K562 (cell line): ENCODE measurements around the gene RREB1. TPM values are rescaled to one million over a fixed set of nuclear protein-coding genes. Genes with fewer than 3 reads are reported as not detected.

Source experiments
- MIER1 ChIP-seq: fragments of 450-650 bp; IDR thresholded peaks from 2 replicates; pipeline ENCODE4 v1.6.1; 2016; ENCODE audit warnings: antibody characterized with exemption, mild to moderate bottlenecking, low read depth
- NCOR1 ChIP-seq: fragments of 450-650 bp; IDR thresholded peaks from 2 replicates; pipeline ENCODE4 v1.6.1; 2016; ENCODE audit warnings: mild to moderate bottlenecking, moderate library complexity
- RFX1 ChIP-seq: fragments of 450-650 bp; IDR thresholded peaks from 2 replicates; pipeline ENCODE4 v1.6.1; 2016; ENCODE audit warnings: mild to moderate bottlenecking, moderate library complexity
- SMARCA5 ChIP-seq: fragments of 450-650 bp; IDR thresholded peaks from 2 replicates; pipeline ENCODE4 v1.6.1; 2016
- ZKSCAN8 ChIP-seq: fragments of 200-800 bp; sonication (Bioruptor generic); IDR thresholded peaks from 2 replicates; pipeline ENCODE4 v1.6.1; 2016; ENCODE audit warnings: missing genetic modification characterization, missing compliant biosample characterization
- polyA plus RNA-seq, 8 experiments: library from polyadenylated mRNA; depleted of rRNA in 4 of 8; stranded (reverse) in 5 of 8; unstranded in 3 of 8; fragments of >200 nt; fragmentation: Nextera tagmentation in 2 of 8; fragmentation: Illumina TruSeq in 1 of 8; extraction: Ambion mirVana in 2 of 8; extraction: Trizol in 1 of 8; gene quantifications; 2 replicates each; pipeline versions ENCODE4 v1.2.1 to v1.2.3, GENCODE V29; 2011 to 2014; ENCODE audit warnings: inconsistent platforms in 1 of 8, missing spikeins in 1 of 8
- total RNA-seq, 7 experiments: library from RNA; depleted of rRNA in 6 of 7; stranded (reverse); fragments of >200 nt in 6 of 7; fragmentation: Illumina TruSeq in 2 of 7; extraction: Trizol in 2 of 7; gene quantifications; 2 replicates each; pipeline versions ENCODE4 v1.2.1 to v1.2.3, GENCODE V29; 2011 to 2021; ENCODE audit warnings: low replicate concordance in 1 of 7
- TF ChIP-seq, protein P1 (sequence below): fragments of 250-450 bp; sonication (Bioruptor Pico); IDR thresholded peaks from 2 replicates; pipeline ENCODE4 v1.5.0; 2020; ENCODE audit warnings: mild to moderate bottlenecking, borderline replicate concordance
- TF ChIP-seq, protein P2 (sequence below): fragments of 450-650 bp; formaldehyde crosslinking; IDR thresholded peaks from 2 replicates; pipeline ENCODE4 v1.4.0; 2020; ENCODE audit warnings: mild to moderate bottlenecking
- TF ChIP-seq, protein P3 (sequence below): sonication (generic); formaldehyde crosslinking; IDR thresholded peaks from 2 replicates; pipeline ENCODE4 v1.8.1; 2023; ENCODE audit warnings: mild to moderate bottlenecking, missing genetic modification reagents, moderate library complexity

RREB1 gene
- total and polyA plus RNA-seq, 9 of the 15 experiments (the other 6 are each of a cell fraction or from before 2014, with no cell fraction given): 3.3 to 64.2 (median 19.3) TPM

DNA sequence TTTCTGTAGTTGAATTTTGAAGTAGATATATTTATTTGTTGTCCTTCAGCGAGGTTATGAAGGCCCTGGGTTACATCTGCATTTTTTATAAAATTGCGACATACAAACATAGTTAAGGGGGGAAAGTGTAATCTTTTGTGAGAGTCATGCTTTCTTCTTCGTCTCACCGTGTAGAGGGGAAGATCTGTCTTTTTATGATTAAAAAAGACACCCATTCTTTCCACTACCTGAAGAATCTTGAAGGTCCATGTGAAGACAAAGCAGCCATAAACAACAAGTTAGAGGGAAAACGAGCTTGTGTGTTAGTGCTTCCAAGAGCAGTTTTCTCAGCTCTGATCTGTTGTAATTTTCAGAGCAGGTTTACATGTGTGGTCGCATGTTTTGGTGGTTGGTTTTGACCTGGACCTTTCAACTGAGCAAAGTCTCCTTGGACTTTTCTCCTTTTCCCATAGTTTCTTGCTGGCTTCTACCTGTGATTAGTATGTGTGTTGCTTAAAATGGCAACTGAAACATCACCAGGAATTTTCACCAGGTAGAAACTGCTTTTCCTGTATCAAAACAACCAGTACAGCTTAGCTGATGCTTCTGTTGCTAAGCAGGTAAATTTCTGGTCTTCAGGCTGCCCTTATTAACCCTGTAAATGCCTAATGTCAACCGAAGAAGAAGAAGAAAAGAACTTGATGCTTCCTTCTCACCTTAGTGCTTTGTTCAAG lies 37.3 kb downstream of the RREB1 start (continued):
- TF ChIP-seq, protein P1, sequence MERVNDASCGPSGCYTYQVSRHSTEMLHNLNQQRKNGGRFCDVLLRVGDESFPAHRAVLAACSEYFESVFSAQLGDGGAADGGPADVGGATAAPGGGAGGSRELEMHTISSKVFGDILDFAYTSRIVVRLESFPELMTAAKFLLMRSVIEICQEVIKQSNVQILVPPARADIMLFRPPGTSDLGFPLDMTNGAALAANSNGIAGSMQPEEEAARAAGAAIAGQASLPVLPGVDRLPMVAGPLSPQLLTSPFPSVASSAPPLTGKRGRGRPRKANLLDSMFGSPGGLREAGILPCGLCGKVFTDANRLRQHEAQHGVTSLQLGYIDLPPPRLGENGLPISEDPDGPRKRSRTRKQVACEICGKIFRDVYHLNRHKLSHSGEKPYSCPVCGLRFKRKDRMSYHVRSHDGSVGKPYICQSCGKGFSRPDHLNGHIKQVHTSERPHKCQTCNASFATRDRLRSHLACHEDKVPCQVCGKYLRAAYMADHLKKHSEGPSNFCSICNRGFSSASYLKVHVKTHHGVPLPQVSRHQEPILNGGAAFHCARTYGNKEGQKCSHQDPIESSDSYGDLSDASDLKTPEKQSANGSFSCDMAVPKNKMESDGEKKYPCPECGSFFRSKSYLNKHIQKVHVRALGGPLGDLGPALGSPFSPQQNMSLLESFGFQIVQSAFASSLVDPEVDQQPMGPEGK (CRISPR knock-in tag): no peak
- TF ChIP-seq ZKSCAN8 (no peak), MIER1 (no peak), SMARCA5 (no peak), RFX1 (0 out of 2 replicates have a peak, but pooled peaks have one; percentile 4), NCOR1 (no peak)
- TF ChIP-seq, protein P2, sequence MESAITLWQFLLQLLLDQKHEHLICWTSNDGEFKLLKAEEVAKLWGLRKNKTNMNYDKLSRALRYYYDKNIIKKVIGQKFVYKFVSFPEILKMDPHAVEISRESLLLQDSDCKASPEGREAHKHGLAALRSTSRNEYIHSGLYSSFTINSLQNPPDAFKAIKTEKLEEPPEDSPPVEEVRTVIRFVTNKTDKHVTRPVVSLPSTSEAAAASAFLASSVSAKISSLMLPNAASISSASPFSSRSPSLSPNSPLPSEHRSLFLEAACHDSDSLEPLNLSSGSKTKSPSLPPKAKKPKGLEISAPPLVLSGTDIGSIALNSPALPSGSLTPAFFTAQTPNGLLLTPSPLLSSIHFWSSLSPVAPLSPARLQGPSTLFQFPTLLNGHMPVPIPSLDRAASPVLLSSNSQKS: no peak
- TF ChIP-seq, protein P3, sequence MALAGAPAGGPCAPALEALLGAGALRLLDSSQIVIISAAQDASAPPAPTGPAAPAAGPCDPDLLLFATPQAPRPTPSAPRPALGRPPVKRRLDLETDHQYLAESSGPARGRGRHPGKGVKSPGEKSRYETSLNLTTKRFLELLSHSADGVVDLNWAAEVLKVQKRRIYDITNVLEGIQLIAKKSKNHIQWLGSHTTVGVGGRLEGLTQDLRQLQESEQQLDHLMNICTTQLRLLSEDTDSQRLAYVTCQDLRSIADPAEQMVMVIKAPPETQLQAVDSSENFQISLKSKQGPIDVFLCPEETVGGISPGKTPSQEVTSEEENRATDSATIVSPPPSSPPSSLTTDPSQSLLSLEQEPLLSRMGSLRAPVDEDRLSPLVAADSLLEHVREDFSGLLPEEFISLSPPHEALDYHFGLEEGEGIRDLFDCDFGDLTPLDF (CRISPR knock-in tag): no peak
